Hematopoietic multipotent progenitor cell treated with erythropoietin and hydrocortisone succinate and interleukin-3 and kit ligand, for 15 days (in vitro differentiated cells): ENCODE data around the gene RNF157.

Experiments
- DNase-seq: peaks from one replicate; pipeline ENCODE4 v3.0.0-alpha.2; 2015; ENCODE audit warnings: low spot score

RNF157 gene

DNA sequence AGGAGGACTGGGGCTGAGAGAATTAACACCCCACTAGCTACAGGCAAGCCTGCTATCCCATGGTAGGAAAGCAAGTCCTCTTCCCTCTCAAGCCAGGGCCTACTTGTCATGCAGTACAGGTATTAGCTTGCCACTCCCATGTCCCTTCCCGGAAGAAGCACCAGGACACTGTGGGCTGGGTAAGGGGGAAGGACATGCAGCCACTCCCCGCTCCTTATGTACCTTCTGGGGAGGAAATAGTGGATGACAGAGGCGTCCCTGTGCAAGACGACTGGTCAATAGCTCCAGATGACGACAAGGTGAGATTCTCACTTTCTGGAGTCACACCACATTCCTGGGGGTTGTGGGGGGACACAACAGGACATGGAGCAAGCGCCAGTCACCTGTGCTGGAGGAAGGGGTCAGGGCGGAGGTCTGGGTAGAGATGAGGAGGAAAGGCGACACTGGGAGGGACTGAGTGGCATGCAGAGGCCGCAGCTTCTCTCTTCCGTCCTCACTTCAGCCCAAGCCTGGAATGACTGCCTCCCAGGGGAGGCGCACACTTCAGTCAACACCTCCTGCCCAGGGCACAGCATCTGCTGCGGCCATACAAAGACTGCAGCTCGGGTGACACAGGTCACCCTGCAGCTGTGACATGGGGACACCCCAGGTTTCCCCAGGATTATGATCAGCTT is 84.2 kb downstream of the RNF157 start:
- no peak for DNase-seq

DNA sequence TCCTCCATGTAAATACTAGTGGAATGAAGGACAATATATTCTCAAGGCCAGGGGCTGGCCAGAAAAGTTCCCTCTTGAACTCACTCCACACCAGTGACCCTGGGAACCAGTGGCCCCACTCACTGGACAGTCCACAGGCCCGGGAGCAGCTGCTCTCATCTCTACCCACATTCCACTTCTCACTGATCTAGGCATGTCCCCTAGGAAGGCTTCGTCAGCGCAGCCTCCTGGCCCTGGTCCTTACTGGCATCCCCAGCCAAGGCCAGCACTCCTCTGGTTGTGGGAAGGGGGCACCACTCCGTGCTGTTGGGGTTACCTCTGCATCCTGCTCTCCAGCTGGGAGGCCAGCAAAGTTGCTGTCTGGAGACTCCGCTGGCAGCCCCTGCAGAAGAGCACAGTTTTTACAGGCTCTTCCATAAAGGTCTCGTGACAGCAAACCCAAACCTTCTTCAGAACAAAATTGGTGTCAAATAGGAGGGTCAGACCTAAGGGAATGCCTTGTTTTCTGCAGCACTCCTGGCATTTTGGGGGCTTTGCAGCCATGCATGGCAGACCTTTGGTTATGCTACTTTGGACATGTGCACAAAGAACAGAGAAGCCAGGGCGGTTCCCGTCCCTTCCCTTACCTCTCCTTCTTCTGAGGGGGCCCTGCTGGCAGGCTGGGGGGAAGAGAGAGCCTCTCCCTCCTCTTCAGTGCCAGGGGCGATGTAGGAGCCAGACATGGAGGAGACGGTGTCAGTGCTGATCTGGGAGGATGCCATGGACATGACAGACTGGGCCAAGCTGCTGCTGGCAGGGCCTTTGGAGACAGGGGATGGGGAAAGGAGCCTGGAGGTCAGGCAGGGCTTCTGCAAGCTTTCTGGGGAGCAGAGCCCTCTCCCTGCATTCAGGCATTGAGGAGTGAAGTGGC is 85.1 kb downstream of the RNF157 start:
- no peak for DNase-seq

- DNase-seq: no peak
Measured at GRCh38 chr17:76154292-76154691, 86.0 kb downstream of the RNF157 start.

DNA sequence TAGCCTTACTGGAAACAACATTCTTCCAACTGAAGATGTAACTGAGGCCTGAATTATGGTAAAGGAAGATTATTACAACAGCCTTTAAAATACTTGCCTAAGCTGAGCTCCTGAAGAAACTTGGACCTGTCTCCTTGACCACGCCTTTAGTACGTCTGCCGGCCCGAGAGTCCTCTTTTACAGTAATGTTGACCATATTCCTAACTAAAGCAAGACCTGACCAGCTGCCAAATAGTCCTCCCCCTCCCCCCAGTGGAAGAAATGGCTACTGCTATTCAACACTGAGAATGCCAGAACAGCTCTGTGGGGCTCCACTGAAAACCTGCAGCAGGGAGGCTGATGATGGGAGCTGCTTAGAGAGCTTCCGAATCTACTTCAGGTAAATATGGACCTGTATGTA is 86.7 kb downstream of the RNF157 start:
- DNase-seq: no peak

GRCh38 chr17:76153202-76153601 is 87.1 kb downstream of the RNF157 start:
- no peak for DNase-seq

DNA sequence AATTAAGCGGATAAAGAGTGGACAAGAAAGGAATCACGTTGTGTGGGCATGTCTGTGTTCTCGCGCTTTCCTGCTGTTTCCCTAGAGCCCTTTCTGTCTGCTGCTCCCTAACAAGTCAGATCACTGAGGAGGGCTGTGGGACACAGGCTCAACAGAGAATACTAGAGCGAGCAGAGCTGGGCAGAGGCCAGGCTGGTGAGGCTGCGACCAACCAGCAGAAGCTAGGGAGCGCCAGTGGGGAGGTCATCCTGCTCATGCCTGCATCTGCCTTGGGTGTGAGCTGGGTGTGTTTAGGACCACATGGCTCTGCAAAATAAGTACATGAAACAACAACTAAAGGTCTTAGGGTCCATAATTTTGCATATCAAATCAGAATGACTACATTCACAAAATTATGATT is 87.7 kb downstream of the RNF157 start:
- DNase-seq: no peak

DNA sequence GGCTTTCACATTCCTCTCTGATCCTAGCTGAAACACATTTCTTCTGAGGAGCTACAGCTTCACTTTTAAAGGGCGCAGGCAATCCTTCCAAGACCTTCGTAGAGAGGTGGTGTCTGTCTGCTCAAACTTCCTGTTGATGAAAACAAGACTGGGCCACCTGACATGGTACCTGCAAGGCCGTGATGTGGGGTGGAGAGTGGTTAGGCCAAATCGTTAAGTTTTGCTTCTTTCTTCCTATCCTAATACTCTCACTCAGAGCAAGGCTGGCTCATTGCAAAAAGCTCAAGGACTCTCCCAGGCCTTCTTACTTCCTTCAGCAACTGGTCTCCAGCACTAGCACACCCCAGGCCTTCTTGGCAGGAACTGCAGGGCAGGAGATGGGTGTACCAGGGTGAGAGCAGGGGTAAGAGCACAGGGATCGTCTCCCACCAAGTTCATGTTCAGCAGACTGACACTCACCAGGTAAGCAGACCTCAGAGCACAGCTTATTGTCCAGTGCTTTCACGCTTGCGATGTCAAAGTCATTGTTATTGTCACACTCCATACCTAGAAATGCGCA is 88.3 kb downstream of the RNF157 start:
- no peak for DNase-seq

DNA sequence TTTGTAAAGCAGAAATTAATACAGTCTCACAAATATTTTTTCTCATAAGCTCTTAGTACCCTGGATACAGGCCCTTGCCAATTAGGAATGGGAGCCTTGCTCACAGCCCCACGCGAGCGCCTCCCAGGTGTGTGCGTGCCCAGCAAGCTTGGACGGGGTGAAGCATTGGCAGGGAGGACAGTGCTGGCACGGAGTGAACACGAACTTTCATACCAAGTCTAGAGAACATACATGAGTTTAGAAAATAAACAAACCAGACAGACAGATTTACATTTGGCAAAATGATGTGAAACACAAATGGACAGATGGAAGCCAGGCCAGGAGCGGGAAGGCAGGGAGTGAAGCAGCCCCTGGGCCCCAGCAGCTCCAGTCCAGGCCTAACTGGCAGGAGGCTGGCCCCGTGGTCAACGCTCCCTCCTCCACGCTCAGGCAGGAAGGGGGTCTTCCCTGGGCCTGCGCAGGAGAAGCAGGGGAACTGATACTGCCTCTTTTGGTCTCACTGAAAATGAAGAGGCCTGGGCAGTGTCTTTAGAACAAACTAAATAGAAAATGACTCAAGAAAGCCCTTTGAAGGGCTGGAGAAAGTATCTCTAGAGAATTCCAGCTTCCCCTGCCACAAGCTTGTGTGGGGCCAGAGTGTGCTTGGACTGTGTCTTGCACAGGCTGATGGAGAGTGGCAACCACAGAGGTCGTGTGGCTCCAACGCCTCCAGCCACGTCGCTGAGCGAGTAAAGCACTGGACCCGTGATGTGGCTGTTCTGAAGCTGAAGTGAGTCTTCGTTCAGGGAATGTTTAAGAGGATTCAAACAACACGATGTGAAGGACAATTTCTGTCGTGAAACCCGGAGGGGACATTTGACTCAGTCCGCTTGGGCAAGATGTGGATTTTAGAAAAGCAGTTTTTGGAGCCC is 89.3 kb downstream of the RNF157 start:
- DNase-seq: no peak

DNA sequence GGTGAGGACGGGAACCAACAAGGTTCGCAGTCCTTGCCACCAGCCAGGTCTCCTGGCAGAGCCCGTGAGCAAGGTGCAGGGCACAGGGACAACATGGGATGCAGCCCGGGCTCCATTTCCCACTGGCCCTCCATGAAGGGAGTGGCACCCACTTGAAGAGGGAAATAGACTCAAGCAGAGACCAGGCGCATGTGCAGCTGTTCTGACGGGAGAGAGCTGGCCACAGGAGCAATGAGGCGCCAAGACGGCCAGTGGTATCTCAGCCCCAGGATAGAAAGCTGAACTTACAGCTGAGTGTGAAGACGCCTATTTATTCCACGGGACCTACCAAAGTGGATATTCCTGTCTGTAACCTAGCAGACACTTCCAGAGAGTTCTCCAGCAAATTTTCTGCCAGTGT is 91.1 kb downstream of the RNF157 start:
- no peak for DNase-seq

- no peak for DNase-seq
Measured at GRCh38 chr17:76148015-76148326, 92.3 kb downstream of the RNF157 start.

DNA sequence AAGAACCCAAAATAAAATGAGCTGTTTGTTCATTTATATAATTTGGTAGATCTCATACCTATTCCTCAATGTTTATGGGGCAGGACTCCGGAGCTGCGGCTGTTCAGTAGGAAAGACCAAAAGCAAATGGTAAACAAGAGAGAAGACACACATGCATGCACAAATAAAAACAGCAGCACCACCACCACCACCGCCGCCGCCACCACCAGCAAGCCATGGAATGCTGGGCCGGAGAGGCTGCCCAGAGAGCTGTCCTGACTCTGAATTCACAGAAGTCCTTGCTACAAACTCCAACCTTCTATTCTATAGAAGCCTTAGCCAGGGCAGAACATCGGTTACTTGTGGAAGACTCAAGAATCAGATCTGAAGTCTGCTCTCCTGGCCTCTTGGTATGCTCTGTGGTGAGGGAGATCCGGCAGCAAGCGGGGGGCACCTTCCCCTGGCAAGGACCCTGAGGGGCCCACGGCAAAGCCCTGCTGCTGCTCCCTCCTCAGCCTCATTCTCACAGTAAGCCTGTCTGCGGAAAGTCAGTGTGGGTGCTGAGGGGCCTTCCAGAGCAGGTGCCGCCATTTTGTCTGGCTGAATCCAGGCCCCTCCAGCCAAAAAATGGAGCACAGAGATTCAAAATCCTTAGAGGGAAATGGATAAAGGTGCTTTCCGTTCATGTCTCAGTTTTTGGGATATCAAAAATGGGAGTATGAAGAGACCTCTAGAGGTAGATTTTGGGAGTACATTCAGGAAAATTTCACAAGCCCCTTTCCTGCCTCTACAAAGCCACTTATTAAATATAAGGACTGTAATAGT is 92.9 kb downstream of the RNF157 start:
- DNase-seq: peak; percentile 14

DNA sequence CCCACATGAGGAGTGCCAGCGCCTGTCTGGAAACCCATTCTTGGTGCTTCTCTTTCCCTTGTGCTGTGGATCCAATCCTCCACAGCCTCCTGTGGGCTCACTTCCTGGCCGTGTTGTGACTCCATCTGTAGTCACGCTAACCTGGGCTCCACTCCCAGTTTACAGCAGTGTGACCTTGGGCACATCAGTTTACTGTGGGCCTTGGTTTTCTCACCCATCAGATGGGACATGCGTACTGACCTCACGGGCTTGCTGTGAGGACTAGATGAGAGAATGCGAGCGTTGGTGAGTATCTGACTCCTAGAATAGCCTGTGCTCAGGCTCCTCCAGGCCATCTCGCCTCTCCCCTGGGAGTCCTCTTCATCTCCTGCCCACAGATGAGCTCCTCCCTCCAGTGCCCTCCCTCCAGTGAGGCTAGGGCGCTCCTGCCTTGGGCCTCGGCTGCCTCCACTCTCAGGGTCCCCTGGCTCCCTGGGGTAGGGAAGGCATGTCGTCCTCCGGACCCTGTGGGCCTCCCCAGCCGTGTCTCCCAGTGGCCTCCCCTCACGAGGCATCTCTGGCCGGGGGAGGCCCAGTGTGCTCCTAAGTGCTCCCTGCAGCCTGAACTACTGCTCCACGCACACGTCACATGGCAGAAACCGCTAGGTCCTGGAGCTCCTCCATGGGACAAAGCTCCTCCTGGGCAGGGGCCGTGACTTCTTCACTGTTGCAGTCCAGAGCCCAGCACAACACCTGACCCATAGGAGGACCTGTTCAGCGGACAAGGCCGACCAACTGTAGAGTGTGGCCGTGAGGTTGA is 94.0 kb downstream of the RNF157 start:
- DNase-seq: no peak

GRCh38 chr17:76145231-76146052 is 94.9 kb downstream of the RNF157 start:
- no peak for DNase-seq

DNA sequence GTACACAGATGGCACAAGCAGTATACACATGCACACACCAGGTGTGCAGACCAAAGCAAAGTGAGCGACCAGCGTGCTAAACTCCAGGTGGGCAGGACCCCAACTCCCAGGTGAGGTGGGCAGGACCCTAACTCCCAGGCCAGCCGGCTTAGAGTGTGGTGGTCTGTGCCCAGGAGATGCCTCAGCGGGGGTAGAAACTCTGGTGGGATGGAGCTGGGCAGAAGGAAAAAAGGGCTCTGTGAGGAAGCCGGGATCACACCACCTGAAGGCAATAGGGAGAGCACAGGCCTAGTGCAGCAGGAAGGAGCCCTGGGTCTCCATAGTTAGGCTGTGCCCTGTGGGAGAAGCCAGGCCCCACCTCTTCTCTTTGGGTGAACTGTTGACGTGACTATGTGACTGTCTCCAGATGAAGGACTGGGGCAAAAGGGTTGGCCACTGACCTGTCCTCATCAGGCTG is 97.7 kb downstream of the RNF157 start:
- no peak for DNase-seq

- no peak for DNase-seq
Measured at GRCh38 chr17:76142039-76142584, 98.2 kb downstream of the RNF157 start.

GRCh38 chr17:76141212-76142038 is 98.9 kb downstream of the RNF157 start, which contains the start of gene FOXJ1:
Gene FOXJ1, minus strand, starts transcription at chr17:76141245. Its CDS starts 850 bp downstream, at chr17:76140395.
- DNase-seq: peak; percentile 82

DNA sequence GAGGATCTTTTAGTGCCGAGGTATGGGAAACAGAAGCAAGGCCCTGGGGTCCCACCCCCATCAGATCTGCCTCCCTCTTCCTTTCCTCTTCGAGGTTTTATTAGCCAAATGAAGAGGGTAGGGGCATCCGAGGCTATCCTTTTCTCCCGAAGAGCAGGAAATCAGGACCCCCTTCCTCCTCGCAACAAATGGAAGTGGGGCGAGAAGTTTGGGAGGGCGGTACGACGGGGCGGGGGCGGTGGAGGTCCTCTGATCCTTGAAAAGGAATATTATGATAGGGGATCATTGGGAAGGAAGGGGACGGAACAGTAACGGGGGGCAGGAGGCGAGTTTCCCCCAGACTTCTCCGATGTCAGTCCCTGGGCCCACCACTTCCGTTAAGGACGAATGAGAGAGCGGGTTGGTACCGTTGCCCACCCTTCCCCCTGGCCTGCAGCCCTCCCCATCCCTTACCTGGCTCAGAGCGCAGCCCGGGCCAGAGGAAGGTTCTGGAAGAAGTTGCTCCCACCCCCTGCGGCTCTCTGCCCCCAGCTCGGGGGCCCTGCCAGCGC is 99.6 kb downstream of the RNF157 start:
- no peak for DNase-seq
